Measurements from ENCODE around the gene LEP.

- TF ChIP-seq CTCF (IDR thresholded peaks at IDR 0.05) (no peak), POLR2AphosphoS5 (IDR thresholded peaks at IDR 0.05; ENCODE audit: low read depth, low read length) (no peak), SIN3A (IDR thresholded peaks at IDR 0.05; ENCODE audit: borderline replicate concordance, insufficient read depth, low read depth, low read length) (no peak)
These were observed 30.2 kb upstream of the LEP start for GRCh38 chr7:128210590-128211570.

All from Panc1 (cell line).